ENCODE data around the gene PGS1.

The PGS1 gene

DNA sequence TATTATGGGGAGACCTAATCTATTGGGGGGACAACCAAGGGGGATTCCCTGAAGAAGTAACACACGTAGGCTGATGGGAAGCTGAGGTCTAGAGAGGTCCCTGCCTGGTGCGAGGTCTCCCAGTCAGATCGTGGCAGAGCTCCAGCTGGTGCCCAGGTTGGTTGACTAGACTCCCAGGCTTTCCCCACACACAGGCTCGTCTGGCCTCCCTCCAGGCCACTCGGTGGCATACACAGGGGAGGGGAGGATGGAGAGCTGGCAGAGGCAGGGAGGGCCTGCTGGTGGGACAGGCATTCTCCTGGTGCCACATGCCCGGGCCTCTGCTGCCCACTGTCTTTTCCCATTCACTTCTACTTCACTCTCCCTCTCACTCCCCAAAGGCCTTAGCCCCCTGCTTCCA is 10.1 kb upstream of the PGS1 start:
- Histone ChIP-seq H3K4me1 (ENCODE audit: control insufficient read depth in 1 of 2, insufficient read depth in 2 of 2, low read length in 2 of 2) (no peaks in the 10 kb centered on the region), H3K9me3 (ENCODE audit: control insufficient read depth in 1 of 2, low read length in 2 of 2) (no peaks in the 10 kb centered on the region), H3K27me3 (ENCODE audit: low read depth, low read length) (no peaks in the 10 kb centered on the region), H3K27ac (ENCODE audit: low read length) (no peak overlapping the region), H3K4me3 (ENCODE audit: low read depth in 1 of 2, low read length in 2 of 2) (no peak overlapping the region), H3K36me3 (ENCODE audit: control insufficient read depth in 1 of 2, insufficient read depth in 2 of 2, low read length in 2 of 2) (no peaks in the 10 kb centered on the region)

DNA sequence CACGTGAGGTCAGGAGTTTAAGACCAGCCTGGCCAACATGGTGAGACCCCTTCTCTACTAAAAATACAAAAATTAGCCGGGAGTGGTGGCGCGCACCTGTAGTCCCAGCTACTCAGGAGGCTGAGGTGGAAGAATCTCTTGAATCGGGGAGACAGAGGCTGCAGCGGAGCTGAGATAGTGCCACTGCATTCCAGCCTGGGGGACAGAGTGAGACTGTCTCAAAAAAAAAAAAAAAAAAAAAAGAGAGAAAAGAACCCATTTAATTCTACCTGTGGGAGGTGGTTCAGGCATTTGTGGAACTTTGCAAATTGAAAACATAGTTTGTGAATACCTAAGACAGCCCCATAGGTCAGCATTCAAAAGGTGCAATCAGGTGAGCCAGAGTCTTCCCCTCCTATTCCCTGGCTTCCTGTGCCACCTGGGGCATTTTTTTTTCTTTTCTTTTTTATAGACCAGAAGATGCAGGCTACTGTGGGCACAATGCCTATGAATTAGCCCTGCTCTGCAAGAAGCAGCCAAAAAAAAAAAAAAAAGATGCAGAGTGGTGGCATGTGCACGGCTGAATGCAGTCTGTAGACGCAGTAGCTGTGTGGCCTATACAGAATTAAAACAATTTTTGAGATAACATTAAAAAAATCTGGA is 9.5 kb upstream of the PGS1 start:
- H3K36me3 ChIP-seq (ENCODE audit: control insufficient read depth in 1 of 2, insufficient read depth in 2 of 2, low read length in 2 of 2), result no peaks in the 10 kb centered on the region
- H3K4me1 ChIP-seq (ENCODE audit: control insufficient read depth in 1 of 2, insufficient read depth in 2 of 2, low read length in 2 of 2), result no peaks in the 10 kb centered on the region
- no peak overlapping the region for H3K4me3 ChIP-seq (ENCODE audit: low read depth in 1 of 2, low read length in 2 of 2)
- H3K27me3 ChIP-seq (ENCODE audit: low read depth, low read length), result no peaks in the 10 kb centered on the region
- no peak overlapping the region for H3K27ac ChIP-seq (ENCODE audit: low read length)
- H3K9me3 ChIP-seq (ENCODE audit: control insufficient read depth in 1 of 2, low read length in 2 of 2), result no peaks in the 10 kb centered on the region

DNA sequence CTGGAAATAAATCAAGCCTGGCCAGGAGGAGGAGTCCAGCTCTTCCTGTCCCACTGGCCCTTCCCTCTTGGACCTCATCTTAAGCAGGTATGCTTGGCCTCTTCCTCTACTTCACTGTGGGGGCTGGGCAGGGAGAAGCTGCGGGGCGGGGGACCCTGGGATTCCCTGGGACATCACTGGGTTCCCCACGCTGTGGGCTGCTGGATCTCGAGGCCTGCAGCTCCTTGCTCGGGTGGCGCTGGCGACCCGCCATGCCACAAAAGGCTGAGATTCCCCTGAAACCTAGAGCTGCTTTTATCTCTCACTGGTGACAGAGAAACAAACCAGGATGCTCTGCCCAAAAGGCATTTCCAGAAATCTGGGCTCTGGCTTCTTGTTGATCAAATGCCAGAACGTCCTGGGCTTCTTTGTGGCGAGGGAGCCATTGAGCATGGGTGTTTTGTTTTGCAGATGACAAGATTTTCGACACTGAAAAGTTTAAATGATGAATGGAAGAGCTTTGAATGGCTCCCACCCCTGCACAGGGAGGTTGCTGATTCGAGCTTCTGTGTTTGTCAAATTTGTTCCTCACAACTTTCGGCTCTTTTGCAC is 8.6 kb upstream of the PGS1 start:
- Histone ChIP-seq H3K4me1 (ENCODE audit: control insufficient read depth in 1 of 2, insufficient read depth in 2 of 2, low read length in 2 of 2) (no peaks in the 10 kb centered on the region), H3K27ac (ENCODE audit: low read length) (no peak overlapping the region), H3K36me3 (ENCODE audit: control insufficient read depth in 1 of 2, insufficient read depth in 2 of 2, low read length in 2 of 2) (peaks cover 0 to under 1% of the 10 kb centered on the region in 2 donors), H3K9me3 (ENCODE audit: control insufficient read depth in 1 of 2, low read length in 2 of 2) (no peaks in the 10 kb centered on the region), H3K4me3 (ENCODE audit: low read depth in 1 of 2, low read length in 2 of 2) (no peak overlapping the region), H3K27me3 (ENCODE audit: low read depth, low read length) (no peaks in the 10 kb centered on the region)

DNA sequence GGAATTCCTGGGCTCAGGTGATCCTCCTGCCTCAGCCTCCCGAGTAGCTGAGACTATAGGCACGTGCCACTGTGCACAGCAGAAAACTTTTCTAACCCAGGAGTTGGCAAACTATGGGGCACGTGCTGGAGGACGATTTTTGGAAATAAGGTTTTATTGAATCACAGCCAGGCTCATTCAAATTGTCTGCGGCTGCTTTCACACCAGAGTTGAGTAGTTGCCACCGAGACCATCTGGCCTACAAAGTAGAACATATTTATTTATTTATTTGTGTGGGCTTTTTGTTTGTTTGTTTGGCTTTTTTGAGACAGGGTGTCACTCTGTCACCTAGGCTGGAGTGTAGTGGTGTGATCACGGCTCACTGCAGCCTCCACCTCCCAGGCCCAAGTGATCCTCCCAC is 7.4 kb upstream of the PGS1 start:
- Histone ChIP-seq H3K27ac (ENCODE audit: low read length) (no peak overlapping the region), H3K27me3 (ENCODE audit: low read depth, low read length) (no peaks in the 10 kb centered on the region), H3K36me3 (ENCODE audit: control insufficient read depth in 1 of 2, insufficient read depth in 2 of 2, low read length in 2 of 2) (peaks cover 0 to 4% of the 10 kb centered on the region in 2 donors), H3K4me1 (ENCODE audit: control insufficient read depth in 1 of 2, insufficient read depth in 2 of 2, low read length in 2 of 2) (peaks cover 0 to 8% of the 10 kb centered on the region in 2 donors), H3K9me3 (ENCODE audit: control insufficient read depth in 1 of 2, low read length in 2 of 2) (no peaks in the 10 kb centered on the region), H3K4me3 (ENCODE audit: low read depth in 1 of 2, low read length in 2 of 2) (no peak overlapping the region)

DNA sequence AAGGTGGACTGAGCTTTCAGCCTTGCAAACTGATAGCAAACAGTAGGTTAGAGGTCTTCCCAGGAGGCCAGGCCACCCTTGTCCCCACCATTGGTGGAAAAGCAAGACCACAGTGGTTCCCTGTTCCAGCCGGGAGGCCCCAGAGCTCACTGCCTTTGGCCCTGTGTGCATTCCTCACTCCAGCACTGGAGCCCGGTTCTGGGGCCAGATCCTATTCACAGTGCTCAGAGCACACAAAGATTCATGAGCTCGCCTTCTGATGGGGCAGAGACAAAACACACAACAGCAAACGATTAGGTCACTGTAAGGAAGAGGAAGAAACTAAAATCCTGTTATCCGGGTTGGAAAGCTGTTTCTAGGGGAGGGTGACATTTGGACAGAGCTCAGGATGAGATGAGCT is 5.6 kb upstream of the PGS1 start:
- Histone ChIP-seq H3K27me3 (ENCODE audit: low read depth, low read length) (no peaks in the 10 kb centered on the region), H3K9me3 (ENCODE audit: control insufficient read depth in 1 of 2, low read length in 2 of 2) (no peaks in the 10 kb centered on the region), H3K27ac (ENCODE audit: low read length) (no peak overlapping the region)

DNA sequence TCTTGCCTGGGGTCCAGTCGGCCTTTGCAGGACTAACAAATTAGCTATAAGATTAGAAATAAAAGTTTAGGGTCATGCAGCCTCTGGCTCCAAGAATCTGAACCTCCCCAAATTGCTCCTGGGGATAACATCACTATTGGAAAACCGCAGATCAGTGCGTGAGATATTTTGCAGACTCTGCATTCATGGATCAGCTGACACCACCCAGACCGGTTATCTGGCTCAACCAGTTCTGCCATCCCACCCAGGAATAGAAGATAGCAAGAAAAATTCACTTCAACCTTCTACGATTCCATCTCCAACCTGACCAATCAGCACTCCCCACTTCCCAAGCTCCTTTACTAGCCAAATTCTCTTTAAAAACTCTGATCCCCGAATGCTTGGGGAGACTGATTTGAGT is 4.3 kb upstream of the PGS1 start:
- Histone ChIP-seq H3K4me1 (ENCODE audit: control insufficient read depth in 1 of 2, insufficient read depth in 2 of 2, low read length in 2 of 2) (peaks cover 3 to 10% of the 10 kb centered on the region in 2 donors), H3K9me3 (ENCODE audit: control insufficient read depth in 1 of 2, low read length in 2 of 2) (no peaks in the 10 kb centered on the region), H3K36me3 (ENCODE audit: control insufficient read depth in 1 of 2, insufficient read depth in 2 of 2, low read length in 2 of 2) (peaks cover 0 to 10% of the 10 kb centered on the region in 2 donors), H3K27me3 (ENCODE audit: low read depth, low read length) (no peaks in the 10 kb centered on the region), H3K4me3 (ENCODE audit: low read depth in 1 of 2, low read length in 2 of 2) (no peak overlapping the region), H3K27ac (ENCODE audit: low read length) (peak overlapping the region; percentile 88)

More for the DNA sequence above, 5.6 kb upstream of the PGS1 start:
- H3K36me3 ChIP-seq (ENCODE audit: control insufficient read depth in 1 of 2, insufficient read depth in 2 of 2, low read length in 2 of 2), result peaks cover 0 to 4% of the 10 kb centered on the region in 2 donors
- H3K4me1 ChIP-seq (ENCODE audit: control insufficient read depth in 1 of 2, insufficient read depth in 2 of 2, low read length in 2 of 2), result peaks cover 0 to 8% of the 10 kb centered on the region in 2 donors
- H3K4me3 ChIP-seq (ENCODE audit: low read depth in 1 of 2, low read length in 2 of 2), result no peak overlapping the region

DNA sequence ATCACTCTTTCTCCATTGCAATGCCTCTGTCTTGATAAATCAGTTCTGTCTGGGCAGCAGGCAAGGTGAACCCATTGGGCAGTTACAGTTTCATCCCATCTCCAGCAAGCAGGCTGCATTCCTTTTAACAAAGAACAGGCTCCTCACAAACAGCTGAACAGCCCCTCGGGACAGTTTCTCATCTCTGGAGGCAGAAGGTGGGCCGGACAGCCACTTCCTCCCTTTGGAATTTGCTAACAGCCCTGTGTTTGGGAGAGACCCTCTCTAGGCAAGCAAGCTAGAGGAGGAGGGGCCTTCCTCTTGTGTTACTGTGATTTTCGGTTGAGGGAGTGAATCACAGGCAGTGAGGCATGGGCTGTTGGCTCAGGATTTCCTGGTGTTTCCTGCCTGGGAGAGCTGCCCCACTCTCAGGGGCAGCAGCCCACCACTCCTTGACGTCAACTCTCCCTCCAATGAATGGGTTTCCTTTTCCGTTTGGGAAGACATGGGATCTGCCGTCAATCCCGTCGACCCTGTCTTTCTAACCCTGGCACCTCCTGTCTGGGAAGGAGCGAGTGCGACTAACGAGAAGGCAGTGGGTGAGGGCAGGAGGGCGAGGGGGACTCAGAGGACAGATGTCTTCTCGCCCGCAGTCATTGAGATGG is 3.7 kb upstream of the PGS1 start:
- Histone ChIP-seq H3K9me3 (ENCODE audit: control insufficient read depth in 1 of 2, low read length in 2 of 2) (no peaks in the 10 kb centered on the region), H3K4me3 (ENCODE audit: low read depth in 1 of 2, low read length in 2 of 2) (no peak overlapping the region), H3K4me1 (ENCODE audit: control insufficient read depth in 1 of 2, insufficient read depth in 2 of 2, low read length in 2 of 2) (peaks cover 8 to 13% of the 10 kb centered on the region in 2 donors), H3K27me3 (ENCODE audit: low read depth, low read length) (no peaks in the 10 kb centered on the region), H3K27ac (ENCODE audit: low read length) (peak overlapping the region; percentile 88), H3K36me3 (ENCODE audit: control insufficient read depth in 1 of 2, insufficient read depth in 2 of 2, low read length in 2 of 2) (peaks cover 0 to 10% of the 10 kb centered on the region in 2 donors)

DNA sequence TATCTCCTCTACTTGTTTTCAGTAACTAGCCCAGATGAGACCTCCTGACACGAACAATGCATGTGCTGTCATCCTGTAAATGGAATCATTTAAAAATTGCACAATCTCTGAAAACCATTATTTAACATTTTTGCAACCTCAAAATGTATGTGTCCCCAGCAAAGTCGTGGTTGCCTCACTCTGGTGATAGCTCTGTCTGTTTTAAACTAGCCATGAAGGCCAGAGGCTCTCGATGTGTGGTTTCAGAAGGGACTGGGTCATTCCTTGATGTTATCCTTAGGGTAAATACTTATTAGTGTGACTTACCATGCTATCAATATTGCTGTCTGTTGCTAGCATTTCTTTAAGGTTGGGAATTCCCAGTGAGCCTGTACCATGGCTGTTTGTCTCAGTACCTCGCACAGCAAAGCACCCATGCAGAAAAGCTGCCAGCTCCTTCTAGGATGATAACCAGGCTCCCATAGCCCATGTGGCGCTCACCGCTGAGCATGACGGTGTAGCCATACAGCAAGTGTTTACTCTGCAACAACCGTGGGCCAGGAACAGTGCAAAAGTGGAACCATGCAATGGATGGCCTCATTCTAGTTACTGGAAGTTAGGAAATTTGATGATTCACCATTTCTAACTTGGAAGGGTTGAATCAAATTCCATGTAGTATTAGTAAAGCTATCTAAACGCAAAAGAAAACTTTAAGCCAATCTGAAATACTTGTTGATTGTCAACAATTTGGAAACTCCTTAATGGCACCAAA is 2.9 kb upstream of the PGS1 start:
- peaks cover 11 to 13% of the 10 kb centered on the region in 2 donors for H3K4me1 ChIP-seq (ENCODE audit: control insufficient read depth in 1 of 2, insufficient read depth in 2 of 2, low read length in 2 of 2)
- peaks cover 0 to 10% of the 10 kb centered on the region in 2 donors for H3K36me3 ChIP-seq (ENCODE audit: control insufficient read depth in 1 of 2, insufficient read depth in 2 of 2, low read length in 2 of 2)
- no peaks in the 10 kb centered on the region for H3K9me3 ChIP-seq (ENCODE audit: control insufficient read depth in 1 of 2, low read length in 2 of 2)
- H3K4me3 ChIP-seq (ENCODE audit: low read depth in 1 of 2, low read length in 2 of 2), result no peak overlapping the region
- no peaks in the 10 kb centered on the region for H3K27me3 ChIP-seq (ENCODE audit: low read depth, low read length)
- H3K27ac ChIP-seq (ENCODE audit: low read length), result peak overlapping the region; percentile 88

DNA sequence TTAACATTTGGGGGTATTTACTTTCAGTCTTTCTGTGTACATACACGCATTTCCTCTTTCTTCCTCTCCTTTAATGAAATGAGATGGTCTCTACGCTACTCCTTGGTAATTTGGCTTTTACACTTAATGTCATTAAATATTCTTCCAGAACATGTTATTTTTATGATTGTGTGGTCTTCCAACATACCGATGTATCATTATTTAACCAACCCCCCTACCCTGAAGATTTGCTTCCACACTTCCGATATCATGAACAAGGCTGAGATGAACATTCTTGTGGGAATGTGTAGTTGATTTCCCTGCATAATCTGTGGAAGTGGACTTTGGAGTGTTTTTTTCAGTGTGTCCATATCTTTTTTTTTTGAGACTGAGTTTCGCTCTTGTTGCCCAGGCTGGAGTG is 2.3 kb upstream of the PGS1 start:
- H3K36me3 ChIP-seq (ENCODE audit: control insufficient read depth in 1 of 2, insufficient read depth in 2 of 2, low read length in 2 of 2), result peaks cover 0 to 10% of the 10 kb centered on the region in 2 donors
- no peaks in the 10 kb centered on the region for H3K9me3 ChIP-seq (ENCODE audit: control insufficient read depth in 1 of 2, low read length in 2 of 2)
- H3K4me3 ChIP-seq (ENCODE audit: low read depth in 1 of 2, low read length in 2 of 2), result no peak overlapping the region
- H3K4me1 ChIP-seq (ENCODE audit: control insufficient read depth in 1 of 2, insufficient read depth in 2 of 2, low read length in 2 of 2), result peaks cover 11 to 13% of the 10 kb centered on the region in 2 donors
- peak overlapping the region; percentile 78 for H3K27ac ChIP-seq (ENCODE audit: low read length)
- no peaks in the 10 kb centered on the region for H3K27me3 ChIP-seq (ENCODE audit: low read depth, low read length)

DNA sequence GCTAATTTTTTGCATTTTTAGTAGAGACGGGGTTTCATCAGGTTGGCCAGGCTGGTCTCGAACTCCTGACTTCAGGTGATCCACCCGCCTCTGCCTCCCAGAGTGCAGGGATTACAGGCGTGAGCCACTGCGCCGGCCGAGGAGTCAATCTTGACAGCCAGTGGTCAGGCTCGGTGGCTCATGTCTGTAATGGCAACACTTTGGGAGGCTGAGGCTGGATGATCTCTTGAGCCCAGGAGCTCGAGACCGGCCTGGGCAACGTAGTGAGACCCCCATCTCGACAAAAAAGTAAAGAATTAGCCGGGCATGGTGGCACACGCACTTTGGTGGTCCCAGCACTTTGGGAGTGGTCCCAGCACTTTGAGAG is 608 bp upstream of the PGS1 start:
- H3K4me1 ChIP-seq (ENCODE audit: control insufficient read depth in 1 of 2, insufficient read depth in 2 of 2, low read length in 2 of 2), result peaks cover 11 to 24% of the 10 kb centered on the region in 2 donors
- peak overlapping the region; percentile 90 to 98 for H3K4me3 ChIP-seq (ENCODE audit: low read depth in 1 of 2, low read length in 2 of 2)
- peak overlapping the region; percentile 86 for H3K27ac ChIP-seq (ENCODE audit: low read length)
- H3K36me3 ChIP-seq (ENCODE audit: control insufficient read depth in 1 of 2, insufficient read depth in 2 of 2, low read length in 2 of 2), result peaks cover 0 to 10% of the 10 kb centered on the region in 2 donors
- no peaks in the 10 kb centered on the region for H3K27me3 ChIP-seq (ENCODE audit: low read depth, low read length)
- no peaks in the 10 kb centered on the region for H3K9me3 ChIP-seq (ENCODE audit: control insufficient read depth in 1 of 2, low read length in 2 of 2)

DNA sequence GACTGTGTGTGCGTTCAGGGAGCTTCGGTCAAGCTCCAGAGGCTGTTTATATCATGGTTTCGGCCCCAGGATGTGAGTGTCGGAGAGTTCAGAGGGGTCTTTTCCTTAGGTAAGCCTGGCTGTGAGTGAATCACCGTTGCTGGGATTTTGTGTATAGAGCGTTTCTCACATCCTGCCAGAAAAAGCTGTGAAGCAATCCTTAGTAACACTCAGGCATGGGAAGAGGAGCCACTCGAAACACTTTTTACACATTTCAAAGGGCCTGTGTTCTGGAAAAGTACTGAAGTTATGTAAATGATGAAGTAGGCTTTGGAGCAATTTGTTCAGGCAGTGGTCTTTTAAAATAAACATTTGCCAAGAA is 662 bp downstream of the PGS1 start:
- Histone ChIP-seq H3K4me3 (ENCODE audit: low read depth in 1 of 2, low read length in 2 of 2) (peak overlapping the region; percentile 90 to 98), H3K36me3 (ENCODE audit: control insufficient read depth in 1 of 2, insufficient read depth in 2 of 2, low read length in 2 of 2) (peaks cover 0 to 10% of the 10 kb centered on the region in 2 donors), H3K27me3 (ENCODE audit: low read depth, low read length) (no peaks in the 10 kb centered on the region), H3K9me3 (ENCODE audit: control insufficient read depth in 1 of 2, low read length in 2 of 2) (no peaks in the 10 kb centered on the region), H3K27ac (ENCODE audit: low read length) (peak overlapping the region; percentile 86), H3K4me1 (ENCODE audit: control insufficient read depth in 1 of 2, insufficient read depth in 2 of 2, low read length in 2 of 2) (peaks cover 11 to 24% of the 10 kb centered on the region in 2 donors)
